8988T (cell line): ENCODE results near the gene FAM90A26.
"Not testable (repeated sequence)": the region's sequence is repeated elsewhere in the genome, so short reads cannot be mapped to it uniquely, and the experiment has no call there.

Experiments used
- DNase-seq: peaks from one replicate; pipeline ENCODE4 v3.0.0; 2011

FAM90A26 gene, protein sequence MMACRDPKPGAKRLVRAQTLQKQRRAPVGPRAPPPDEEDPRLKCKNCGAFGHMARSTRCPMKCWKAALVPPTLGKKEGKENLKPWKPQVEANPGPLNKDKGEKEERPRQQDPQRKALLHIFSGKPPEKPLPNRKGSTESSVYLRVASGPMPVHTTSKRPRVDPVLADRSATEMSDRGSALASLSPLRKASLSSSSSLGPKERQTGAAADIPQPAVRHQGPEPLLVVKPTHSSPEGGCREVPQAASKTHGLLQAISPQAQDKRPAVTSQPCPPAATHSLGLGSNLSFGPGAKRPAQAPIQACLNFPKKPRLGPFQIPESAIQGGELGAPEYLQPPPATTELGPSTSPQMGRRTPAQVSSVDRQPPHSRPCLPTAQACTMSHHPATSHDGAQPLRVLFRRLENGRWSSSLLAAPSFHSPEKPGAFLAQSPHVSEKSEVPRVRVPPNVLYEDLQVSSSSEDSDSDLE

DNA sequence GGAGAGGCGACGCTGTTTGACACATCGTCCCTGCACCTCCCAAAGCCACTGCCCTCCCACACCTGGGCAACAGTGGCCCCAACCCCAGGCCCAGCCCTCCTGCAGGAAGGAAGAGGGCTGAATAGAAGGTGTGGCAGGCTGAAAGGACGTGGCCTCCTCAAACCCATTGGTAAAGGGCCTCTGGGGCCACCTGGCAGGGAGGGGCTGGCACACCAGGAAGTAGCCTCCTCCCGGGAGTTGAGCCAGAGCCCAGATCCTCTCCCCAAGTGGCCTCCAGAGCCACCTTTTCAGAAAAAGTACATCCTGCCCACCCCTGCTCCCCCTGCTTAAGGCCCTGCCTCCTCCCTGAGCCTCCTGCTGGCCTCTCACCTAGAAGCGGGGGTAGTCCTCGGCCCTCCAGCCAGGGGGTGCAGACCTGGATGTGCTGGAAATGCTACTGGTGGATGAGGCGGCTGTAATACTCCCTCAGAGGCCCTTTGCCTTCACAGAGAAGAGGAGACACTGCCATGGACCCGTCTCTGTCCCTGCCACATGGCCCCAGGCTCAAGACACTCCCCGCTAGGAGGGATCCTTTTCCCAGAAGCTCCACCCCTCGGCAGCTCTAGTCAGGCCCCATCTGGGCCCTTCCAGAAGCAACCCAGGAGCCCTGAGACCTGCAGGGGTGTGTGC lies at the start of gene FAM90A26:
TSS of gene FAM90A26 (plus strand) at position 619 of the 669 bp plus-strand sequence. CDS start 2,764 bp downstream, outside the sequence.
- not testable (repeated sequence) for DNase-seq

- not testable (repeated sequence) for DNase-seq
Measured at GRCh38 chr4:9122711-9123110, 47.5 kb upstream of the FAM90A26 start.

DNA sequence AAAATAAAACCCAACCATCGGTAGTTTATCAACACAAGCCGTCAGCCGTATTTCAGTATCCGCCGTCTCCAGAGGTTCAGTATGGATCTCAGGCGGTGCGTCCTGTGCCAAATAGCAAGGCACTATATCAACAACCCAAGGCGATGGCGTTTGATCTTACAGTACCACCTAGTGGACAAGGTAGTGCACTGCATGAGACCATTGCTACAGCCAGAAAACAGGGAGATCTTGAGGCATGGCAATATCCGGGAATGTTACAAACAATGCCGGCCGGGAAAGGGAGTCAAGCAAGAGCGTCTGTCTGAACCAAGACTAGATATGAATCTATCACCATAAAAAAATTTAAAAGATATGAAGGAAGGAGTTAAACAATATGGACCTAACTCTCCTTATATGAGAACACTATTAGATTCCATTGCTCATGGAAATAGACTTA lies 46.6 kb upstream of the FAM90A26 start:
- not testable (repeated sequence) for DNase-seq

DNA sequence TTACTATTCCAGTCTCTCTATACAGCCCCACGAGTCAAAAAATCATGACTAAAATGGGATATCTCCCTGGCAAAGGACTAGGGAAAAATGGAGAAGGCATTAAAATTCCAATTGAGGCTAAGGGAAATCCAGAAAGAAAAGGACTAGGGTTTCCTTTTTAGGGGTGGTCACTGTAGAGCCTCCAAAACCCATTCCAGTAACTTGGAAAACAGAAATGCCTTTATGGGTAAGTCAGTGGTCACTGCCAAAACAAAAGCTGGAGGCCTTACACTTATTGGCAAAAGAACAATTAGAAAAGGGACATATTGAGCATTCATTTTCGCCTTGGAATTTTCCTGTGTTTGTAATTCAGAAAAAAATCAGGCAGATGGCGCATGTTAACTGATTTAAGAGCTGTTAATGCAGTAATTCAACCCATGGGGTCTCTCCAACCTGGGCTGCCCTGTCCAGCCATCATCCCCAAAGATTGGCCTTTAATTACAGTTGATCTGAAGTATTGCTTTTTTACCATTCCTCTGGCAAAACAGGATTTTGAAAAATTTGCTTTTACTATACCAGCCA lies 44.5 kb upstream of the FAM90A26 start:
- not testable (repeated sequence) for DNase-seq

- DNase-seq, result not testable (repeated sequence)
Measured at GRCh38 chr4:9131420-9131819, 38.8 kb upstream of the FAM90A26 start.

DNA sequence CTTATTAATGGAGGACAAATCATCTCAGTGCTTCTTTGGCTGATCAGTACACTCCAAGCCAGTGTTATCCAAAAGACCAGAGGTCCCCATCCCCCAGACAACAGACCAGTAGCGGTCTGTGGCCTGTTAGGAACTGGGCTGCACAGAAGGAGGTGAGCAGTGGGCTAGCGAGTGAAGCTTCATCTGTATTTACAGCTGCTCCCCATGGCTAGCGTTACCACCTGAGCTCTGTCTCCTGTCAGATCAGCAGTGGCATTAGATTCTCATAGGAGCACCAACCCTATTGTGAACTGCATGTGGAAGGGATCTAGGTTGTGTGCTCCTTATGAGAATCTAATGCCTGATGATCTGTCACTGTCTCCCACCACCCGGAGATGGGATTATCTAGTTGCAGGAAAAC lies 37.4 kb upstream of the FAM90A26 start:
- DNase-seq, result not testable (repeated sequence)

- not testable (repeated sequence) for DNase-seq
Measured at GRCh38 chr4:9134011-9134410, 36.2 kb upstream of the FAM90A26 start.

DNA sequence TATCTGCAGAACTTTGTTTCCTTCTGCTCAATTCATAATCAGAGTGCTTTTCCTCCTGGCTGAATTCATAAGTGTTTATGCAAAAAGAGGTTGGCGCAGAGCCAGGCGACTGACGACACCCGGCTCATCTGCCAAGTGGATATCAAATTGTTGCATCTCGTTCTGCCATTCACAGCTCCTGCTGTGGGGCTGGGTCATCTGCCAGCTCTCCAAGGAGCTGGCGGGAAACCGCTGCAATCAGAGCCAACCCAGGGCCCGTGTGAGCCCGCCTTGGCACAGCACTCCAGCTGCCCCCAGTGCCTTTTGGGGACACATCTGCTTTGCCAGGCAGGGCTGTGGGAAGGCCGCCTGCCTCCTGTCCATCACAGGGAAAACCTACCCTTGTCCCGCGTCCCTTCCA lies 35.7 kb upstream of the FAM90A26 start:
- not testable (repeated sequence) for DNase-seq

DNA sequence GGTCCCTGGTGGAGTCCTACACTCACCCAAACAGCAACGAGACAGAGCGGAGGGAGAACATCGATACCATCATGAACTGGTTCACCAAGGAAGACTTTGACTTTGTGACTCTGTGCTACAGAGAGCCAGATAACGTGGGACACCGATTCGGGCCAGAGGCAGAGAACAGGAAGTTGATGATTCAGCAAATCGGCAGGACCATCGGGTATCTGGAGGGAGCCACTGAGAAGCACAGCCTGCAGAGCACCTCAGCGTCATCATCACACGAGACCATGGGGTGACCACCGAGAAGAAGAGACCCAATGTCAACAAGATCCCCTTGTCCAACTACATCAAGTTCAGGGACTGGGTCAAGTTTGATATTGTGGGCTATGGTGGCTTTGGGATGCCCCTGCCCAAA lies 29.2 kb upstream of the FAM90A26 start:
- DNase-seq, result not testable (repeated sequence)

DNA sequence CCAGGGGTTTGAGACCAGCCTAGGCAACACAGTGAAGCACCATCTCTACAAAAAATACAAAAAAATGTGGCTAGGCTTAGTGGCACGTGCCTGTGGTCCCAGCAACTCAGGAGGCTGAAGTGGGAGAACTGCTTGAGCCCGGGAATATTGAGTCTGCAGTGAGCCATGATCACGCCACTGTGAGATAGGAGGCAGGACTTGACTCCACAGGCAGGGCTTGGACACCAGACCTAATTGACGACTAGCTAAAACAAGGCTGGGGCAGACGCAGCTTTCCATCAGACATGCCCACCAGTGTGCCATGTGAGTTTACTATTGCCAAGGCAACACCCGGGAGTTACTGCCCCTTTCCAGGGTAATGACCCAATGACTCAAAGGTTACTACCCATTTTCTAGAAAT lies 27.4 kb upstream of the FAM90A26 start:
- not testable (repeated sequence) for DNase-seq

DNA sequence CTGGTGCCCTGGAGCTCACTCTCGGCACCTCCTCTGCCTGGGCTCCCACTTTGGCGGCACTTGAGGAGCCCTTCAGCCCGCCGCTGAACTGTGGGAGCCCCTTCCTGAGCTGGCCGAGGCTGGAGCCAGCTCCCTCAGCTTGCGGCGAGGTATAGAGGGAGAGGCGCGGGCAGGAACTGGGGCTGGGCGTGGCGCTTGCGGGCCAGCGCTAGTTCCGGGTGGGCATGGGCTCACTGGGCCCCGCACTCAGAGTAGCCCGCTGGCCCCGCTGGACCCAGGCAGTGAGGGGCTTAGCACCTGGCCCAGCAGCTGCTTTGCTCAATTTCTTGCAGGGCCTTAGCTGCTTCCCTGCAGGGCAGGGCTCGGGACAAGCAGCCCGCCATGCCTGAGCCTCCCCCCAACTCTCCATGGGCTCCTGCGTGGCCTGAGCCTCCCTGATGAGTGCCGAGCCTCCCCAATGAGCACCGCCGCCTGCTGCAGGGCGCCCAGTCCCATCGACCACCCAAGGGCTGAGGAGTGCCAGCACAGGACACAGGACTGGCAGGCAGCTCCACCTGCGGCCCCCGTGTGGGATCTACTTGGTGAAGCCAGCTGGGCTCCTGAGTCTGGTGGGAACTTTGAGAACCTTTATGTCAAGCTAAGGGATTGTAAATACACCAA lies 26.7 kb upstream of the FAM90A26 start:
- no peak for DNase-seq

- DNase-seq, result no peak
Measured at GRCh38 chr4:9146967-9147366, 23.2 kb upstream of the FAM90A26 start.

GRCh38 chr4:9147368-9147767 lies 22.8 kb upstream of the FAM90A26 start:
- DNase-seq, result not testable (repeated sequence)

DNA sequence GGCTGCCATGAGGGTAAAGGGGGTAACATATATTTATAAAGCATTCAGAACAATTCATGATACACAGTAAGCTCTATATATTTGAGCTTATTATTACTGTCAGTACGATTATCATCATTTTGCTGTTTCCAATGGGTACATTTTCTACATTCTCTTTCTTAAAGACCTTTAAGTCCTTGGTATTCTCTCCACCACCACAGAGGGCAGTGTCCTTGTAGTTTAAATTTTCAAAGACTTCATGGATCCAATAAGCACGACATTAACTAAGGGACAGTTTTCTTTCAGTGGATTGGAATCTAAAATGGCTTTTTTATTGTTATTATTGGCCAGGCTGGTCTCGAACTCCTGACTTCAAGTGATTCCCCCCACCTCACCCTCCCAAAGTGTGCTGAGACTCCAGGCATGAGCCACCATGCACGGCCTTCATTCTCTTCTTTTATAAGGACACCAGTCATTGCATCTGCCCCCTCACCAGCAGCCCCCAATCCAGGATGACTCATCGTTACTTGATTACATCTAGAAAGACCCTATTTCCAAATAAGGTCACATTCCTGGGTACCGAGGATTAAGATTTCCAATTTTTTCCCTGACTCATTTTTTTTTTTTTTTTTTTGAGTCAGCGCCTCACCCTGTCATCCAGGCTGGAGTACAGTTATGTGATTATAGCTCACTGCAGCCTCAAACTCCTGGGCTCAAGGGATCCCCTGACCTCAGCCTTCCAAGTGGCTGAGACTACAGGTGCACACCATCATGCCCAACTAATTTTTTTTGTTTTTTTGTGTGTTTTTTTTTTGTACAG lies 21.4 kb upstream of the FAM90A26 start:
- not testable (repeated sequence) for DNase-seq

DNA sequence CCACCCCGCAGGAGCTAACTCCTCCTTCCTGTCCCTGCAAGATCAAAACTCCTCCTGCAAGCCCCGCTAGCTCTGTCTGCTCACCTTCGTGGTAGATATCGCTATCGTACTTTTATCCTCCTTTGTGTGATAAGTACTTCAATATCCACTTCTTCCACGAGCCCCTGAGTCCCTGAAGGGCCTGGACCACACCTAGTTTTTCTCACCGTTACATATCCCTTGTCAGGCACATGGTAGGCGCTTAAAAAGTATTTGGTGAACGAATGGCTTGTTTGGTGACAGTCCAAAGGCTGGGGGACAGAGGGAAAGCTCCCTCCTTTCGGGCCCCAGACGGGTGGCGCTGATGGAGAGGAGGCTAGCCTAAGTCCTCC lies 18.4 kb upstream of the FAM90A26 start:
- DNase-seq, result not testable (repeated sequence)

GRCh38 chr4:9152180-9153007 lies 17.8 kb upstream of the FAM90A26 start:
- DNase-seq, result peak; percentile 55

DNA sequence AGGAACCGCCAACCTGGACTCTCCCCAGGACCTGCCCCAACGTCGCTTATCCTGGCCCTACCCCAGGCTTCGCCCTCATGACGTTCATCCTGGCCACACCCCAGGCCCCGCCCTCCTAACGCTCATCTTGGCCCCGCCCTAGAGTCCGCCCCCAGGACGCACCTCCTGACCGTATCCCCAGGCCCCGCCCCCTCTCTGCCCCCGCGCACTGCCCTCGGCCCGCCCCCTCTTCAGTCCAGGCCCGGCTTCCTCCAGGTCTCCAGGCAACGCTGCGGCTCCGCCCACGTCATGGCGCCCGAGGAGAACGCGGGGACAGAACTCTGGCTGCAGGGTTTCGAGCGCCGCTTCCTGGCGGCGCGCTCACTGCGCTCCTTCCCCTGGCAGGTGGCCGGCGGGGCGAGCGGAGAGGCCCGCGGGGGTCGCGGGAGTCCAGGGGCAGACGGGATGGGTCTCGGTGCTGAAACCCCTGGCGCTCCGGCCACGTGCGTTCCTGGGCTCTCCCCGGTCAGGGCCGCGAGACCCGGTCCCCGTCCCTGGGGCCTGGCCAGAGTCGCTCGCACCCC lies 17.1 kb upstream of the FAM90A26 start:
- DNase-seq, result peak; percentile 56

DNA sequence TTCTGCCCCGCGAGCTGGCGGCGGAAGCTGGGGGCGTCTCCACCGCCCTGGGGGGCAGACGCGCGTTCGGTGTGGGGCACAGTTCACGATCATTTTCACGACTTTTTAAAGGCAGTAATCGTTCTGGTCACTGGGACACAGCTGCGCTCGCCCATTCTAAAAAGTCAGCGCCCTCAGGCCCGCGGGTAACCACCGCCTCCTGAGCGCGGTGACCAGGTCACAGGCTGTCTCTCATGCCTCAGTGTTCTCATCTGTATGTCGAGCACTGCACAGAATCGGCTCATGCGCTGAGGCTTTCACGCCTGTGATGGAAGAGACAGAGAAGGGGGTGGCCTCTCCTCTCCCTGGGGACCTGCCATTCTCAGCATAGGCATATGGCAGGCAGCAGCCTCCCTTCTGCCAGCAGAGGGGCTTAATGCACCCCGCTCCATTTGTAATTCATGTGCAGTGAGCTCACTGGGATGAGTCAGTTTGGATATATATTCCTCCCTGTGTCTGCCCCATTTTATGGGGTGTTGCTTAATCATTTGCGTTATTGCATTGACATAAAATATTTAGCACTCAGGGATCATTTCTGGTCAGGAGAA lies 16.5 kb upstream of the FAM90A26 start:
- DNase-seq, result not testable (repeated sequence)

- DNase-seq, result not testable (repeated sequence)
Measured at GRCh38 chr4:9155101-9155886, 14.9 kb upstream of the FAM90A26 start.

DNA sequence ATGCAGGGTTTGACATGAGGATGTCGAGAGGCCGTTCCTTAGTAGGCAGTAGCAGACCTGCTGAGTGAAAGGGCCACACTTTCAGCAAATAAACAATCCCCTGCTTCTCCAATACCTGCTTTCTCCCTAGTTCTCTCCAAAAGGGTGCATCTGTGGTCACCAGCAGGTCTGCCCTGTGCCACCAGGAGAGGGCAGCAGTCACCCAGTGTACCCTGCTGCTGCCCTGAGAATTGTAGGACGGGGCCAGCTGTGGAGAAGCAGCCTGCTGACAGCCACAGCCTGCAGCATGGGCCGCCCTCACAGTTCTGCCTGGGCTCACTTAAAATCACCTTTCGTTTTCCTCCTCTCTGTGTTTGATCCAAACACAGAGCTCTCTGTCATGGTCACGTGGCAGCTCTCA lies 11.8 kb upstream of the FAM90A26 start:
- peak; percentile 28 for DNase-seq
